WTC11 (cell line): ENCODE results near the gene PGBD5. TPM values are rescaled to one million over a fixed set of nuclear protein-coding genes. Genes with fewer than 3 reads are reported as not detected.

Experiments used
- ATAC-seq: fragments of 200-7000 bp; cut with Tn5 transposase; 2 replicates; pipeline ENCODE4 v1.10.0; 2021; ENCODE audit warnings: mild to moderate bottlenecking, moderate library complexity
- CTCF ChIA-PET: fragments of 300-600 bp; sonication (Branson Sonifier 250); formaldehyde crosslinking; loops from one replicate; lab custom pipeline; 2021; ENCODE audit warnings: antibody characterized with exemption; lab: Charles Lee
- POLR2A ChIA-PET: fragments of 350-600 bp; sonication (Branson Sonifier 250); formaldehyde crosslinking; loops from one replicate; lab custom pipeline; 2021; ENCODE audit warnings: antibody characterized with exemption; lab: Charles Lee
- DNase-seq: peaks from one replicate; pipeline ENCODE4 v3.0.0; 2021; ENCODE audit warnings: low spot score
- H3K27ac Mint-ChIP-seq: 2 replicates; pipeline ENCODE4 v1.8.0; 2021; ENCODE audit warnings: mixed read lengths
- H3K27me3 Mint-ChIP-seq: 2 replicates; pipeline ENCODE4 v1.8.0; 2021; ENCODE audit warnings: low read depth, mild to moderate bottlenecking, moderate library complexity, mixed read lengths
- H3K36me3 Mint-ChIP-seq: 2 replicates; pipeline ENCODE4 v1.8.0; 2021; ENCODE audit warnings: mixed read lengths
- H3K4me1 Mint-ChIP-seq: 2 replicates; pipeline ENCODE4 v1.8.0; 2022; ENCODE audit warnings: mixed read lengths
- H3K4me3 Mint-ChIP-seq: 2 replicates; pipeline ENCODE4 v1.8.0; 2021; ENCODE audit warnings: mild to moderate bottlenecking, moderate library complexity, mixed read lengths
- H3K9me3 Mint-ChIP-seq: 2 replicates; pipeline ENCODE4 v1.8.0; 2021; ENCODE audit warnings: mixed read lengths
- ESRRA ChIP-seq: sonication (generic); formaldehyde crosslinking; IDR thresholded peaks from 2 replicates; pipeline ENCODE4 v1.8.1; 2022; ENCODE audit warnings: mild to moderate bottlenecking, missing genetic modification reagents, borderline replicate concordance
- GRHL2 ChIP-seq: fragments of 250-450 bp; sonication (Bioruptor Pico); IDR thresholded peaks from 2 replicates; pipeline ENCODE4 v1.8.0; 2022; ENCODE audit warnings: mild to moderate bottlenecking, moderate library complexity; ENCODE audit not compliant: insufficient replicate concordance, severe bottlenecking
- JUN ChIP-seq: sonication (generic); formaldehyde crosslinking; IDR thresholded peaks from 2 replicates; pipeline ENCODE4 v1.8.0; 2023; ENCODE audit warnings: mild to moderate bottlenecking, missing genetic modification reagents
- MYBL2 ChIP-seq: sonication (generic); formaldehyde crosslinking; IDR thresholded peaks from 2 replicates; pipeline ENCODE4 v1.8.1; 2023; ENCODE audit warnings: mild to moderate bottlenecking, moderate library complexity, missing genetic modification reagents
- TEAD4 ChIP-seq: sonication (generic); formaldehyde crosslinking; IDR thresholded peaks from 2 replicates; pipeline ENCODE4 v1.8.0; 2022; ENCODE audit warnings: mild to moderate bottlenecking, missing genetic modification reagents
- TP53 ChIP-seq: sonication (generic); formaldehyde crosslinking; IDR thresholded peaks from 2 replicates; pipeline ENCODE4 v1.8.1; 2023; ENCODE audit warnings: mild to moderate bottlenecking, missing genetic modification reagents
- ZNF121 ChIP-seq: sonication (generic); formaldehyde crosslinking; IDR thresholded peaks from 2 replicates; pipeline ENCODE4 v1.8.0; 2023; ENCODE audit warnings: missing genetic modification reagents
- ZNF138 ChIP-seq: sonication (generic); formaldehyde crosslinking; conservative IDR thresholded peaks from 2 replicates; pipeline ENCODE4 v1.8.1; 2022; ENCODE audit warnings: mild to moderate bottlenecking, moderate library complexity, missing genetic modification reagents
- ZNF232 ChIP-seq: sonication (generic); formaldehyde crosslinking; IDR thresholded peaks from 2 replicates; pipeline ENCODE4 v1.8.0; 2022; ENCODE audit warnings: mild to moderate bottlenecking, missing genetic modification reagents
- ZNF317 ChIP-seq: sonication (generic); formaldehyde crosslinking; IDR thresholded peaks from 2 replicates; pipeline ENCODE4 v1.8.1; 2023; ENCODE audit warnings: low read depth, mild to moderate bottlenecking, moderate library complexity, missing genetic modification reagents, borderline replicate concordance
- ZNF396 ChIP-seq: fragments of 250-450 bp; sonication (Bioruptor Pico); IDR thresholded peaks from 2 replicates; pipeline ENCODE4 v1.8.0; 2021; ENCODE audit warnings: mild to moderate bottlenecking, moderate library complexity, borderline replicate concordance
- ZNF416 ChIP-seq: fragments of 250-450 bp; sonication (Bioruptor Pico); IDR thresholded peaks from 2 replicates; pipeline ENCODE4 v1.9.0; 2021; ENCODE audit warnings: mild to moderate bottlenecking, inconsistent platforms
- total RNA-seq: library from RNA; stranded (reverse); gene quantifications from 3 replicates; pipeline ENCODE4 v1.2.3, GENCODE V29; 2021
- TF ChIP-seq, protein P1 (sequence below): fragments of 250-450 bp; sonication (Bioruptor Pico); IDR thresholded peaks from 2 replicates; pipeline ENCODE4 v2.1.2; 2022; ENCODE audit warnings: mild to moderate bottlenecking, moderate library complexity
- TF ChIP-seq, protein P2 (sequence below): sonication (generic); formaldehyde crosslinking; IDR thresholded peaks from 2 replicates; pipeline ENCODE4 v1.8.0; 2023; ENCODE audit warnings: missing genetic modification reagents
- TF ChIP-seq, protein P3 (sequence below): sonication (generic); formaldehyde crosslinking; IDR thresholded peaks from 2 replicates; pipeline ENCODE4 v1.8.1; 2023; ENCODE audit warnings: mild to moderate bottlenecking, missing genetic modification reagents, borderline replicate concordance
- TF ChIP-seq, protein P4 (sequence below): sonication (generic); formaldehyde crosslinking; IDR thresholded peaks from 2 replicates; pipeline ENCODE4 v1.8.1; 2023; ENCODE audit warnings: mild to moderate bottlenecking, missing genetic modification reagents, moderate library complexity

Gene PGBD5
- total RNA-seq, 1 experiment from 2014 or later, result 23.8 TPM

DNA sequence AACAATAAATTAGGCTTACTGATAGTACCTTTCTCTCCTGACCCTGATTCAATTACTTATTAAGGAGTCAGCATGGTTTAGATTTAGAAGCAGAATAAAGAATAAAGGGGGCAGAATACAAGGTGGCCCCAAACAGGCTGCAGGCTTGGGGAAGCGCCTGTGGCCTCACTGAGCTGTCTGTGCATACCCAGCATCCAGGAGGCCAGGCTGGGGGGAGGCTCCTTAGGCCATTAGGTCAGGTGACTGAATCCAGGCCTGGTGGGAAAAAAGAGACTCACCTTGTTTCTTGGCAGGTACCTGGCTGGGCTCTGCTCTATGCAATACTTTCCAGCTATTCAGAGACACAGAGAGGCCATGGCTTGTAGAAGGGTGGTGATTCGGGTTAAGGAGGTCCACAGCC, 38.8 kb downstream of the PGBD5 start (continued):
- TF ChIP-seq, protein P1, sequence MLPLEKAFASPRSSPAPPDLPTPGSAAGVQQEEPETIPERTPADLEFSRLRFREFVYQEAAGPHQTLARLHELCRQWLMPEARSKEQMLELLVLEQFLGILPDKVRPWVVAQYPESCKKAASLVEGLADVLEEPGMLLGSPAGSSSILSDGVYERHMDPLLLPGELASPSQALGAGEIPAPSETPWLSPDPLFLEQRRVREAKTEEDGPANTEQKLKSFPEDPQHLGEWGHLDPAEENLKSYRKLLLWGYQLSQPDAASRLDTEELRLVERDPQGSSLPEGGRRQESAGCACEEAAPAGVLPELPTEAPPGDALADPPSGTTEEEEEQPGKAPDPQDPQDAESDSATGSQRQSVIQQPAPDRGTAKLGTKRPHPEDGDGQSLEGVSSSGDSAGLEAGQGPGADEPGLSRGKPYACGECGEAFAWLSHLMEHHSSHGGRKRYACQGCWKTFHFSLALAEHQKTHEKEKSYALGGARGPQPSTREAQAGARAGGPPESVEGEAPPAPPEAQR (CRISPR knock-in tag), result no peak

DNA sequence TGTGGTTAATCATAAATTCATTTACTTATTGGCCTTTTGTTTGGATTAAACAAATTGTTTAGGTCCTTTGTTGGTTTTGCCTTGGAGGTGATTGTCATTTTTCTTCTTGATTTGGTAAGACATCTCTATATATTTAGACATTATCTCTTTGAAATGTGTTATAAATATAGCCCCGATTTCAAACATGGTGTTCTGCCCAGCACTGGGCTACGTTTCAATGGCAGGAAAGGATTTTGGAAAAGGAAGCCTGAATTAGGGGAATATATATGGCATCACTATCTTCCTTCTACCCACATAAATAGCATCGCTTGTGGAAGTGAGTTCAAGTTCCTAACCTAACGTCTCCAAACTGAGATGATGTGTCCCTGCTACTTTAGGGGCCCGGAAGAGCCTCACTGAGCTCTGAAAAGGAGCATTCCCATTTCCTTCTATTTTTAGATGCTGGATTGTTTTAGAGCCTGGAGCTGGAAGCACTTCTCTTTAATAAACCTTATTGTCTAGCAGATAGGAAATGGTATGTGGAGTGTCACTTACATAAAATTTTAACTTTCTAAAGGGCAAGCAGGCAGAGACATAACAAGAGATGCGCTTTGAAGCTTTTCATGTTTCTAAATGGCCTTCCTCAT, 39.4 kb downstream of the PGBD5 start:
- H3K9me3 Mint-ChIP-seq, result no peaks in the 10 kb centered on the region
- no peak for TF ChIP-seq TEAD4
- no peak for TF ChIP-seq ESRRA (CRISPR knock-in tag)
- TF ChIP-seq JUN (CRISPR knock-in tag), result no peak
- TF ChIP-seq, protein P2, sequence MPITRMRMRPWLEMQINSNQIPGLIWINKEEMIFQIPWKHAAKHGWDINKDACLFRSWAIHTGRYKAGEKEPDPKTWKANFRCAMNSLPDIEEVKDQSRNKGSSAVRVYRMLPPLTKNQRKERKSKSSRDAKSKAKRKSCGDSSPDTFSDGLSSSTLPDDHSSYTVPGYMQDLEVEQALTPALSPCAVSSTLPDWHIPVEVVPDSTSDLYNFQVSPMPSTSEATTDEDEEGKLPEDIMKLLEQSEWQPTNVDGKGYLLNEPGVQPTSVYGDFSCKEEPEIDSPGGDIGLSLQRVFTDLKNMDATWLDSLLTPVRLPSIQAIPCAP (CRISPR knock-in tag), result no peak
- no peak for TF ChIP-seq ZNF232 (CRISPR knock-in tag)
- no peak for TF ChIP-seq GRHL2
- no peak for TF ChIP-seq MYBL2 (CRISPR knock-in tag)
- TF ChIP-seq ZNF416 (CRISPR knock-in tag), result no peak
- TF ChIP-seq, protein P3, sequence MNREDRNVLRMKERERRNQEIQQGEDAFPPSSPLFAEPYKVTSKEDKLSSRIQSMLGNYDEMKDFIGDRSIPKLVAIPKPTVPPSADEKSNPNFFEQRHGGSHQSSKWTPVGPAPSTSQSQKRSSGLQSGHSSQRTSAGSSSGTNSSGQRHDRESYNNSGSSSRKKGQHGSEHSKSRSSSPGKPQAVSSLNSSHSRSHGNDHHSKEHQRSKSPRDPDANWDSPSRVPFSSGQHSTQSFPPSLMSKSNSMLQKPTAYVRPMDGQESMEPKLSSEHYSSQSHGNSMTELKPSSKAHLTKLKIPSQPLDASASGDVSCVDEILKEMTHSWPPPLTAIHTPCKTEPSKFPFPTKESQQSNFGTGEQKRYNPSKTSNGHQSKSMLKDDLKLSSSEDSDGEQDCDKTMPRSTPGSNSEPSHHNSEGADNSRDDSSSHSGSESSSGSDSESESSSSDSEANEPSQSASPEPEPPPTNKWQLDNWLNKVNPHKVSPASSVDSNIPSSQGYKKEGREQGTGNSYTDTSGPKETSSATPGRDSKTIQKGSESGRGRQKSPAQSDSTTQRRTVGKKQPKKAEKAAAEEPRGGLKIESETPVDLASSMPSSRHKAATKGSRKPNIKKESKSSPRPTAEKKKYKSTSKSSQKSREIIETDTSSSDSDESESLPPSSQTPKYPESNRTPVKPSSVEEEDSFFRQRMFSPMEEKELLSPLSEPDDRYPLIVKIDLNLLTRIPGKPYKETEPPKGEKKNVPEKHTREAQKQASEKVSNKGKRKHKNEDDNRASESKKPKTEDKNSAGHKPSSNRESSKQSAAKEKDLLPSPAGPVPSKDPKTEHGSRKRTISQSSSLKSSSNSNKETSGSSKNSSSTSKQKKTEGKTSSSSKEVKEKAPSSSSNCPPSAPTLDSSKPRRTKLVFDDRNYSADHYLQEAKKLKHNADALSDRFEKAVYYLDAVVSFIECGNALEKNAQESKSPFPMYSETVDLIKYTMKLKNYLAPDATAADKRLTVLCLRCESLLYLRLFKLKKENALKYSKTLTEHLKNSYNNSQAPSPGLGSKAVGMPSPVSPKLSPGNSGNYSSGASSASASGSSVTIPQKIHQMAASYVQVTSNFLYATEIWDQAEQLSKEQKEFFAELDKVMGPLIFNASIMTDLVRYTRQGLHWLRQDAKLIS, result no peak
- no peak for TF ChIP-seq ZNF396 (CRISPR knock-in tag)
- H3K4me3 Mint-ChIP-seq, result no peak overlapping the region
- no peak for DNase-seq
- no peak for ATAC-seq
- H3K36me3 Mint-ChIP-seq, result peaks cover 4% of the 10 kb centered on the region; the same call in 1 of the 2 replicates
- no peak overlapping the region for H3K27ac Mint-ChIP-seq
- peaks cover 39% of the 10 kb centered on the region for H3K4me1 Mint-ChIP-seq
- ChIA-PET CTCF (no interaction called here), POLR2A (no interaction called here)
- no peaks in the 10 kb centered on the region for H3K27me3 Mint-ChIP-seq

DNA sequence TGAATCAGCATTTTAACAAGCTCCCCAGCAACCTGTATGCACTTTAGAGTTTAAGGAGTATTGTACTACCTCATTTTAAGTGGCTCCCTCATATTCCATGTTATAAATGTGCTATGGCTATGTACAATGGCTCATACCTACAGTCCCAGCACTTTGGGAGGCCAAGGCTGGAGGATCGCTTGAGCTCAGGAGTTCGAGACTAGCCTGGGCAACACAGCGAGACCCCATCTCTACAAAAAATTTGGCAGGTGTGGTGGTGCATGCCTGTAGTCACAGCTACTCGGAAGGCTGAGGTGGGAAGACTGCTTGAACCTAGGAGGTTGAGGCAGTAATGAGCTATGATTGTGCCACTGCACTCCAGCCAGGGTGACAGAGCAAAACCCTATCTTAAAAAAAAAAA, 40.2 kb downstream of the PGBD5 start:
- Mint-ChIP-seq H3K4me1 (peaks cover 36% of the 10 kb centered on the region), H3K27me3 (no peaks in the 10 kb centered on the region), H3K27ac (no peak overlapping the region)
- ATAC-seq, result no peak
- POLR2A ChIA-PET, result no interaction called here
- TF ChIP-seq TEAD4, result no peak
- peak; percentile 75; the same call in 1 of the 2 replicates for TF ChIP-seq ZNF121 (CRISPR knock-in tag)
- TF ChIP-seq ZNF317 (CRISPR knock-in tag), result no peak
- TF ChIP-seq, all 79 proteins: peak for 1
- Mint-ChIP-seq H3K9me3 (no peaks in the 10 kb centered on the region), H3K36me3 (peaks cover 4% of the 10 kb centered on the region; the same call in 1 of the 2 replicates), H3K4me3 (no peak overlapping the region)
- CTCF ChIA-PET, result no interaction called here
- no peak for DNase-seq

DNA sequence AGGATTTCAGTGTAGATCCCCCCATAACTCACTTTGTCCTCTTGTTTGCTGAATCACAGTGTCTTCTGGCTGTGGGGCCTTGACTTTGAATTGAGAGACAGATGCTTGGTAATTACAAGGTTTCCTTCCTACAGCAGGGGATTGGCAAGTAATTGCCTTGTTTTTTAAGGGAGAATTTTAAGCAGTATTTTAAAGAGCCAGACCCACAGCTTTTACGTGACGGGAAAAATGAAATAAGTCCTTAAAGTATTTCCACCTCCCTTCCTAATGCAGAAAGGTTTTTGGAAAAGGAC, 41.0 kb downstream of the PGBD5 start:
- H3K4me1 Mint-ChIP-seq, result peaks cover 29% of the 10 kb centered on the region
- no peaks in the 10 kb centered on the region for H3K27me3 Mint-ChIP-seq
- no peak overlapping the region for H3K4me3 Mint-ChIP-seq
- DNase-seq (no peak), ATAC-seq (no peak)
- ChIA-PET POLR2A (no interaction called here), CTCF (no interaction called here)
- H3K36me3 Mint-ChIP-seq, result peaks cover 4% of the 10 kb centered on the region; the same call in 1 of the 2 replicates
- TF ChIP-seq, protein P4, sequence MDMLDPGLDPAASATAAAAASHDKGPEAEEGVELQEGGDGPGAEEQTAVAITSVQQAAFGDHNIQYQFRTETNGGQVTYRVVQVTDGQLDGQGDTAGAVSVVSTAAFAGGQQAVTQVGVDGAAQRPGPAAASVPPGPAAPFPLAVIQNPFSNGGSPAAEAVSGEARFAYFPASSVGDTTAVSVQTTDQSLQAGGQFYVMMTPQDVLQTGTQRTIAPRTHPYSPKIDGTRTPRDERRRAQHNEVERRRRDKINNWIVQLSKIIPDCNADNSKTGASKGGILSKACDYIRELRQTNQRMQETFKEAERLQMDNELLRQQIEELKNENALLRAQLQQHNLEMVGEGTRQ, result no peak
- TF ChIP-seq ZNF138 (CRISPR knock-in tag) (no peak), TP53 (no peak)
- H3K27ac Mint-ChIP-seq, result no peak overlapping the region; the same call in 1 of the 2 replicates
- H3K9me3 Mint-ChIP-seq, result no peaks in the 10 kb centered on the region
